HCT116 (cell line): ENCODE measurements around the gene AKAP13. TPM values are rescaled to one million over a fixed set of nuclear protein-coding genes. Genes with fewer than 3 reads are reported as not detected.

Experiments
- ATAC-seq: fragments of 200-7000 bp; cut with Tn5 transposase; 2 replicates; pipeline ENCODE4 v1.9.1; 2020; ENCODE audit warnings: mild to moderate bottlenecking, moderate library complexity
- BruUV-seq: library from RNA; stranded (reverse); fragments of 400-500 nt; replicated peaks from 2 replicates; lab custom pipeline; 2021; lab: Mats Ljungman, UMichigan
- CTCF ChIA-PET: fragments of 300-600 bp; sonication (Branson Sonifier 250); formaldehyde crosslinking; loops from one replicate; lab custom pipeline; 2021; ENCODE audit warnings: antibody characterized with exemption; lab: Charles Lee
- POLR2A ChIA-PET: fragments of 300-600, 350-600 bp; sonication (Branson Sonifier 250); formaldehyde crosslinking; loops from one replicate; lab custom pipeline; 2021; ENCODE audit warnings: antibody characterized with exemption; lab: Charles Lee
- RAD21 ChIA-PET, 2 experiments: fragments of 300-600 bp; sonication (Branson Sonifier 250); formaldehyde crosslinking; loops; one replicate each; lab custom pipeline; 2023; ENCODE audit warnings: low total read pairs in 2 of 2; ENCODE audit not compliant: uncharacterized antibody in 2 of 2, unreplicated experiment in 2 of 2, low non-redundant PET in 1 of 2; lab: Charles Lee
- DNase-seq: peaks from one replicate; pipeline ENCODE4 v3.0.0-alpha.2; 2010; ENCODE audit warnings: low read depth, low spot score
- H2AFZ ChIP-seq: fragments of 200-600 bp; shearing (Covaris generic), sonication (generic); 2 replicates; pipeline ENCODE4 v1.6.1; 2017; ENCODE audit warnings: low read depth, mixed run types, mixed read lengths, antibody characterized with exemption, low read length; ENCODE audit not compliant: poor library complexity, severe bottlenecking
- H3K27ac ChIP-seq: 2 replicates; pipeline ENCODE4 v1.5.1; 2012; ENCODE audit warnings: low read depth, low read length
- H3K27me3 ChIP-seq: fragments of 200-600 bp; sonication (generic); 2 replicates; pipeline ENCODE4 v1.6.1; 2016; ENCODE audit warnings: mixed run types, low read length, mixed read lengths; ENCODE audit not compliant: insufficient read depth
- H3K36me3 ChIP-seq, 2 experiments: fragments of 200-500 bp in 1 of 2; fragments of 200-600 bp in 1 of 2; sonication (Bioruptor generic) in 1 of 2; sonication (generic) in 1 of 2; 2 replicates each; pipeline versions ENCODE4 v1.5.1 to v1.6.1; 2014 to 2016; ENCODE audit warnings: low read length in 2 of 2, inconsistent platforms in 1 of 2, mixed read lengths in 1 of 2, mixed run types in 1 of 2; ENCODE audit not compliant: insufficient read depth in 2 of 2, control insufficient read depth in 1 of 2
- H3K4me1 ChIP-seq, 2 experiments: fragments of 200-600 bp in 1 of 2; sonication (generic) in 1 of 2; 2 replicates each; pipeline versions ENCODE4 v1.5.1 to v1.6.1; 2012 to 2017; ENCODE audit warnings: low read length in 2 of 2, inconsistent platforms in 1 of 2, mild to moderate bottlenecking in 1 of 2, mixed read lengths in 1 of 2, mixed run types in 1 of 2, moderate library complexity in 1 of 2; ENCODE audit not compliant: insufficient read depth in 2 of 2, control insufficient read depth in 1 of 2
- H3K4me2 ChIP-seq: fragments of 200-600 bp; sonication (generic); 2 replicates; pipeline ENCODE4 v1.6.1; 2017; ENCODE audit warnings: mixed run types, low read length, mixed read lengths
- H3K4me3 ChIP-seq, 2 experiments: fragments of 200-600 bp in 1 of 2; sonication (generic) in 1 of 2; replicated peaks in 1 of 2; 2 replicates each; pipeline ENCODE4 v1.5.1; 2011 to 2016; ENCODE audit warnings: low read length in 2 of 2, control low read depth in 1 of 2, low read depth in 1 of 2, mild to moderate bottlenecking in 1 of 2, mixed read lengths in 1 of 2, mixed run types in 1 of 2
- H3K79me2 ChIP-seq: fragments of 200-600 bp; sonication (generic); 2 replicates; pipeline ENCODE4 v1.6.1; 2017; ENCODE audit warnings: mild to moderate bottlenecking, mixed run types, low read length, moderate library complexity, mixed read lengths; ENCODE audit not compliant: insufficient read depth
- H3K9ac ChIP-seq: fragments of 200-600 bp; sonication (generic); 2 replicates; pipeline ENCODE4 v1.6.1; 2016; ENCODE audit warnings: low read length, mixed read lengths
- H3K9me2 ChIP-seq: fragments of 200-600 bp; sonication (generic), shearing (Covaris generic); 2 replicates; pipeline ENCODE4 v1.6.1; 2017; ENCODE audit warnings: mixed run types, mild to moderate bottlenecking, moderate library complexity; ENCODE audit not compliant: insufficient read depth
- H3K9me3 ChIP-seq, 2 experiments: fragments of 200-500 bp in 1 of 2; fragments of 200-600 bp in 1 of 2; sonication (Bioruptor generic) in 1 of 2; sonication (generic) in 1 of 2; 2 replicates each; pipeline ENCODE4 v1.6.1; 2014 to 2017; ENCODE audit warnings: low read length in 2 of 2, mixed read lengths in 2 of 2, inconsistent platforms in 1 of 2, low read depth in 1 of 2, mild to moderate bottlenecking in 1 of 2, mixed run types in 1 of 2, moderate library complexity in 1 of 2; ENCODE audit not compliant: control insufficient read depth in 1 of 2, insufficient read depth in 1 of 2
- H4K20me1 ChIP-seq: fragments of 200-600 bp; sonication (generic), shearing (Covaris generic); 2 replicates; pipeline ENCODE4 v1.6.1; 2017; ENCODE audit warnings: mixed run types, mild to moderate bottlenecking, moderate library complexity; ENCODE audit not compliant: insufficient read depth
- ATF3 ChIP-seq: IDR thresholded peaks from 2 replicates; pipeline ENCODE4 v1.6.1; 2012
- CBX3 ChIP-seq: IDR thresholded peaks from 2 replicates; pipeline ENCODE4 v1.6.1; 2012; ENCODE audit warnings: low read depth
- EGR1 ChIP-seq: IDR thresholded peaks from 2 replicates; pipeline ENCODE4 v1.6.1; 2012; ENCODE audit warnings: low read depth
- ELF1 ChIP-seq: IDR thresholded peaks from 2 replicates; pipeline ENCODE4 v1.6.1; 2012; ENCODE audit warnings: low read depth, borderline replicate concordance
- EZH2 ChIP-seq: fragments of 200-600 bp; sonication (generic); IDR thresholded peaks from 2 replicates; pipeline ENCODE4 v1.6.1; 2017; ENCODE audit warnings: antibody characterized with exemption, mixed run types
- EZH2phosphoT487 ChIP-seq: fragments of 200-600 bp; IDR thresholded peaks from 2 replicates; pipeline ENCODE4 v1.6.1; 2018; ENCODE audit warnings: antibody characterized with exemption, borderline replicate concordance
- POLR2A ChIP-seq: IDR thresholded peaks from 2 replicates; pipeline ENCODE4 v1.7.0; 2011; ENCODE audit warnings: borderline replicate concordance; ENCODE audit not compliant: insufficient read depth, insufficient read length; ENCODE audit errors: extremely low read depth
- POLR2AphosphoS5 ChIP-seq: IDR thresholded peaks from 2 replicates; pipeline ENCODE4 v1.6.1; 2011; ENCODE audit warnings: mild to moderate bottlenecking, low read depth, low read length, moderate library complexity
- RAD21 ChIP-seq: IDR thresholded peaks from 2 replicates; pipeline ENCODE4 v1.6.1; 2012; ENCODE audit warnings: low read depth, mild to moderate bottlenecking
- REST ChIP-seq: IDR thresholded peaks from 2 replicates; pipeline ENCODE4 v1.6.1; 2012; ENCODE audit warnings: low read depth
- SIN3A ChIP-seq: IDR thresholded peaks from 2 replicates; pipeline ENCODE4 v1.6.1; 2012; ENCODE audit warnings: low read depth
- SRF ChIP-seq: IDR thresholded peaks from 2 replicates; pipeline ENCODE4 v1.6.1; 2012; ENCODE audit warnings: low read depth
- YY1 ChIP-seq: IDR thresholded peaks from 2 replicates; pipeline ENCODE4 v1.6.1; 2011; ENCODE audit warnings: low read length, low read depth, moderate library complexity, mild to moderate bottlenecking; ENCODE audit not compliant: insufficient replicate concordance; ENCODE audit errors: extremely low read depth
- ZBTB33 ChIP-seq: IDR thresholded peaks from 2 replicates; pipeline ENCODE4 v1.6.1; 2011; ENCODE audit warnings: mild to moderate bottlenecking, low read length, moderate library complexity; ENCODE audit not compliant: insufficient replicate concordance; ENCODE audit errors: extremely low read depth
- ZFX ChIP-seq: fragments of 450-650 bp; IDR thresholded peaks from 2 replicates; pipeline ENCODE4 v1.6.1; 2017
- ZNF274 ChIP-seq: fragments of 200-500 bp; sonication (Bioruptor generic); IDR thresholded peaks from 2 replicates; pipeline ENCODE4 v1.6.1; 2014; ENCODE audit warnings: mild to moderate bottlenecking, low read depth, low read length, inconsistent platforms
- intact Hi-C: fragments of 100-400 bp; cut with micrococcal nuclease; formaldehyde crosslinking; loops from 2 replicates; pipeline ENCODE4 v1.10.0; 2022
- total RNA-seq: library from RNA; stranded (reverse); gene quantifications from one replicate; pipeline ENCODE4 v1.2.1, GENCODE V29; 2021; ENCODE audit not compliant: unreplicated experiment

Gene AKAP13
- total RNA-seq, 1 experiment from 2014 or later: 43.1 TPM

- no peak overlapping the region for H3K4me2 ChIP-seq
- no peak overlapping the region for H3K27ac ChIP-seq
- H3K9me3 ChIP-seq: no peaks in the 10 kb centered on the region
- no peak for DNase-seq
- H3K27me3 ChIP-seq: no peaks in the 10 kb centered on the region
- ChIA-PET POLR2A (no interaction called here), CTCF (no interaction called here), RAD21 (no interaction called here)
- intact Hi-C loops: no loop called here
- no peak for TF ChIP-seq RAD21
- no peak for TF ChIP-seq ATF3
- no peak for TF ChIP-seq ELF1
- TF ChIP-seq YY1: no peak
- no peak for TF ChIP-seq SRF
- no peak for TF ChIP-seq ZFX
- no peak for TF ChIP-seq REST
- no peak for TF ChIP-seq ZNF274
- no peak for TF ChIP-seq CBX3
- no peak for TF ChIP-seq ZBTB33
- TF ChIP-seq EGR1: no peak
- no peak for TF ChIP-seq EZH2
- no peak for TF ChIP-seq EZH2phosphoT487
- TF ChIP-seq SIN3A: no peak
- no peak for TF ChIP-seq POLR2AphosphoS5
- no peak for TF ChIP-seq POLR2A
- H2AFZ ChIP-seq: no peak overlapping the region
- no peak overlapping the region for H3K9ac ChIP-seq
- H3K79me2 ChIP-seq: no peaks in the 10 kb centered on the region
- ATAC-seq: no peak
- no TSS peak for BruUV-seq
- H4K20me1 ChIP-seq: no peaks in the 10 kb centered on the region
- H3K4me3 ChIP-seq: no peak overlapping the region
- peaks cover 0 to 17% of the 10 kb centered on the region in 2 experiments; a peak in 2 of 4 replicates for H3K36me3 ChIP-seq
- H3K9me2 ChIP-seq: no peaks in the 10 kb centered on the region
- no peaks in the 10 kb centered on the region for H3K4me1 ChIP-seq
Observed at GRCh38 chr15:85744579-85744978, 364.2 kb downstream of the AKAP13 start.
